ENCODE measurements around the gene TMTC2.

DNA sequence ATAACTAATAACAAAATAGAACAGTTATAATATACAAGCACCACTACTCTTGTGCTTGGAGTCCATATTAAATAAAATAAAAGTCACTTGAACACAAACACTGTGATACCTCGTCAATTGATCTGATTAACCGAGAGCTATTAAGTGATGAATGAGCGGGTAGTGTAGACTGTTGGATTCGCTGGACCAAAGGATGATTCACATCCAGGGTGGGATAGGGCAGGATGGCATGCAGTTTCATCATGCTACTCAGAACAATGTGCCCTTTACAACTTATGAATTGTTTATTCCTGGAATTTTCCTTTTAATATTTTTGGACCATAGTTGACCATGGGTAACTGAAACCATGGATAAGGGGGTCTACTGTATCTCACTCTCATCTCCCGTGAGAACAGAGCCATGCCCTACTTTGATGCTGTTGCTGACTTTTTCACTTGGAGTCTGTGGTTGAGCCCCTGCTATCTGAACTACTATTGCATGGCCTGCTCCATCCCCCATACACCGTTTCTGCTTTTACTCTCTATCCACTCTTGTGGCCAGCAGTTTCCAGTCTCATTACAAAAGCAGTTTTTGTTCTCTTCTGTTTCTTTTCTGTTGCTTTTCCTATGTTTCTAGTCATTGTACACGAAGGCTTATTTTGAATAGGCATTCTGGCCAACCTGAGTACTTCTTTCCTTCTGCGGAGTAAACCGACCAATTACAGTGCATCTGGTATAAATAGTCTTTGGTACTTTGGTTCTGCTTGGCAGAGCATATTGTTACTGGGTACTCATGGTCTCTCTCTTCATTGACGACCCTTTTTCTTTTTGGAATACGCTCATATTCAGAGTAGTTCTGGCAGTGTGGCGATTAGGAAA, 12.2 kb downstream of the TMTC2 start:
- TF ChIP-seq EZH2 (IDR thresholded peaks at IDR 0.05; ENCODE audit: borderline replicate concordance, insufficient read depth, low read length, poor library complexity, severe bottlenecking), result no peak
- TF ChIP-seq, protein P1, sequence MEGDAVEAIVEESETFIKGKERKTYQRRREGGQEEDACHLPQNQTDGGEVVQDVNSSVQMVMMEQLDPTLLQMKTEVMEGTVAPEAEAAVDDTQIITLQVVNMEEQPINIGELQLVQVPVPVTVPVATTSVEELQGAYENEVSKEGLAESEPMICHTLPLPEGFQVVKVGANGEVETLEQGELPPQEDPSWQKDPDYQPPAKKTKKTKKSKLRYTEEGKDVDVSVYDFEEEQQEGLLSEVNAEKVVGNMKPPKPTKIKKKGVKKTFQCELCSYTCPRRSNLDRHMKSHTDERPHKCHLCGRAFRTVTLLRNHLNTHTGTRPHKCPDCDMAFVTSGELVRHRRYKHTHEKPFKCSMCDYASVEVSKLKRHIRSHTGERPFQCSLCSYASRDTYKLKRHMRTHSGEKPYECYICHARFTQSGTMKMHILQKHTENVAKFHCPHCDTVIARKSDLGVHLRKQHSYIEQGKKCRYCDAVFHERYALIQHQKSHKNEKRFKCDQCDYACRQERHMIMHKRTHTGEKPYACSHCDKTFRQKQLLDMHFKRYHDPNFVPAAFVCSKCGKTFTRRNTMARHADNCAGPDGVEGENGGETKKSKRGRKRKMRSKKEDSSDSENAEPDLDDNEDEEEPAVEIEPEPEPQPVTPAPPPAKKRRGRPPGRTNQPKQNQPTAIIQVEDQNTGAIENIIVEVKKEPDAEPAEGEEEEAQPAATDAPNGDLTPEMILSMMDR (IDR thresholded peaks at IDR 0.05; ENCODE audit: poor library complexity, severe bottlenecking), result no peak
- no peak for TF ChIP-seq MXI1 (conservative IDR thresholded peaks at IDR 0.05; ENCODE audit: poor library complexity, severe bottlenecking)
- TF ChIP-seq EP300 (conservative IDR thresholded peaks at IDR 0.05; ENCODE audit: poor library complexity, severe bottlenecking), result no peak
